ENCODE results near the gene DIPK2B.

The DIPK2B gene

DNA sequence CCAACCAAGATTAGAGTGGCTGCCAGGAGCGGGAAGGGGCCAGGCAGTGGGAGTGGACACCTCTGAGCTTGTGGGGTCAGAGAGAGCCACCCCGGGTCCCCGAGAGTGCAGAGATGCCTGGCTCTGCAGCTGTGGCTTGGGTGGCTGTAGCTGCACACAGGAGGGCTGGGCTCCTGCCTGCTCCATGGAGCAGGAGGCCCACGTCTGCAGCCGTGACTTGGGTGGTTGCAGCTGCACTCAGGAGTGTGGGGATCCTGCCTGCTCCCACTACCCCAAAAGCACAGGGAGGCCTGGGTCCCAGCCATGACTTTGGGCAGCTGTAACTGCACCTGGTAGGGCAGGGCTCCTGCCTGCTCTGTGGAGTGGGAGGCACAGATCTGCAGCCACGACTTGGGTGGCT, 28.7 kb upstream of the DIPK2B start:
- in situ Hi-C loops (cut with HindIII; ENCODE audit: low sequenced_read_pairs): no loop called here
- no peak overlapping the region for H3K4me3 ChIP-seq (ENCODE audit: low read depth, low read length)
- DNase-seq (ENCODE audit: low read depth, low spot score): no peak
- TF ChIP-seq, protein P1, sequence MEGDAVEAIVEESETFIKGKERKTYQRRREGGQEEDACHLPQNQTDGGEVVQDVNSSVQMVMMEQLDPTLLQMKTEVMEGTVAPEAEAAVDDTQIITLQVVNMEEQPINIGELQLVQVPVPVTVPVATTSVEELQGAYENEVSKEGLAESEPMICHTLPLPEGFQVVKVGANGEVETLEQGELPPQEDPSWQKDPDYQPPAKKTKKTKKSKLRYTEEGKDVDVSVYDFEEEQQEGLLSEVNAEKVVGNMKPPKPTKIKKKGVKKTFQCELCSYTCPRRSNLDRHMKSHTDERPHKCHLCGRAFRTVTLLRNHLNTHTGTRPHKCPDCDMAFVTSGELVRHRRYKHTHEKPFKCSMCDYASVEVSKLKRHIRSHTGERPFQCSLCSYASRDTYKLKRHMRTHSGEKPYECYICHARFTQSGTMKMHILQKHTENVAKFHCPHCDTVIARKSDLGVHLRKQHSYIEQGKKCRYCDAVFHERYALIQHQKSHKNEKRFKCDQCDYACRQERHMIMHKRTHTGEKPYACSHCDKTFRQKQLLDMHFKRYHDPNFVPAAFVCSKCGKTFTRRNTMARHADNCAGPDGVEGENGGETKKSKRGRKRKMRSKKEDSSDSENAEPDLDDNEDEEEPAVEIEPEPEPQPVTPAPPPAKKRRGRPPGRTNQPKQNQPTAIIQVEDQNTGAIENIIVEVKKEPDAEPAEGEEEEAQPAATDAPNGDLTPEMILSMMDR (IDR thresholded peaks at IDR 0.05; ENCODE audit: low read depth, low read length): no peak

DNA sequence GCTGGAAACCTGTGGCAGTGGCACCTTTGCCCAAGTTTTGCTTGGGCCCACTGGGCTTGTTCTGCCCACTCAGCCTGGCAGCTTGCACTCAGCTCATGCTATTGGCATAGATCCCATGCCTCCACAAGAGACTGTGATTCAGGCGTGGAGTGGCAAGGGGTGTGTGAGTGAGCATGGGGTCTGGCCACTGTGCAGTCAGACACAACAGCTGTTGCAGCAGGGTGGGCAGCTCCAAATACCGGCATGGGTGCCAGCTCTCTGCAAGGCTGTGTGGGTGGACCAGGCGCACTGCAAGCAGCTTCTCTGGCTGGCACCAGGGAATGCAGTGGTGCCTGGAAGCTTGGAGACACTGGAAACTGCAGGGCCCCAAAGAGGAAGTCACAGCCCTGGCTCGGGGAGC, 27.4 kb upstream of the DIPK2B start:
- TF ChIP-seq, protein P1 (IDR thresholded peaks at IDR 0.05; ENCODE audit: low read depth, low read length): no peak
- in situ Hi-C loops (cut with HindIII; ENCODE audit: low sequenced_read_pairs): no loop called here
- H3K4me3 ChIP-seq (ENCODE audit: low read depth, low read length): no peak overlapping the region
- no peak for DNase-seq (ENCODE audit: low read depth, low spot score)

DNA sequence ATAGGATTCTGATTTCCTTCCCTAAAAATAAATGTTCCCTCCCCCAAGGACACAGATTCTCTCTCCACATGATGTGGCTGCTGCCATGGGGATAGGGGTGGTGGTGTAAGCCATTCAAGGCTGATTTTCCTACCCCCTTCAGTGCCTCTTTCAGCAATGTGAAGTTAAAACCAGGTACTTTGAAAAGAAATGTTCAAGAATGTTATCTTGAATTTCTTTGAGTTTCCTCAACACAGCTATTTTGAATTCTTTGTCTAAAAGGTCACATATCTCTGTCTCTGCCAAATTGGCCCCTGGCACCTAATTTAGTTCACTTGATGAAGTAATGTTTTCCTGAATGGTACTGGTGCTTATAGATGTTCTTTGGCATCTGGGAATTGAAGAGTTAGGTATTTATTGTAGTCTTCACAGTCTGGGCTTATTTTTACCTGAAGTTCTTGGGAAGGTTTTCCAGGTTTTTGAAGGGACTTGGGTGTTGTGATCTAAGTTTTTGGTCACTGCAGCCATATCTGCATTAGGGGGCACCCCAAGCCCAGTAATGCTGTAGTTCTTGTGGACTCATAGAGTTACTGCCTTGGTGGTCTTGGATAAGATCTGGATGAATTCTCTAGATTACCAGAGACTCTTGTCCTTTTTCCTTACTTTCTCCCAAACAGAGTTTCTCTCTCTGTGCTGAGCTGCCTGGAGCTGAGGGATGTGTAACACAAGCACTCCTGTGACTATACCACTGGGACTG, 7.6 kb upstream of the DIPK2B start:
- DNase-seq (ENCODE audit: low read depth, low spot score): no peak
- H3K4me3 ChIP-seq (ENCODE audit: low read depth, low read length): no peak overlapping the region
- in situ Hi-C loops (cut with HindIII; ENCODE audit: low sequenced_read_pairs): no loop called here
- TF ChIP-seq, protein P1 (IDR thresholded peaks at IDR 0.05; ENCODE audit: low read depth, low read length): no peak

DNA sequence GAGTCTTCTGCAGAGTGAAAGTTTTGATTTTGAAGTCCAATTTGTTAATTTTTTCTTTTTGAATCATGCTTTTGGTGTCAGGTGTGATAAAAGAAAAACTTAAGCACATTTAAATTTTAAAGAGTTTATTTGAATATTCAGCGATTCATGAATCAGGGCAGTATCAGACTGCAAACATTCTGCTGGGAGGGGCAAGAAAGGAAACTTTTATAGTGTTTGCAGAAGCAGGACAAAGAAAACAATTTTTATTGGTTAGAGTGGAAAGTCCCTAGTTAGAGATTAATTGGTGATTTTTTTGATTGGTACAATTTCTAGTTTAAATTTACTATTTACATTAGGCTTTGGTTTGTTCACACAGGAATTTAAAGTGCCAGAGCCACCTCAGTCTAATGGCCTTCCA, 1.5 kb upstream of the DIPK2B start:
- DNase-seq (ENCODE audit: low read depth, low spot score): no peak
- TF ChIP-seq, protein P1 (IDR thresholded peaks at IDR 0.05; ENCODE audit: low read depth, low read length): no peak
- in situ Hi-C loops (cut with HindIII; ENCODE audit: low sequenced_read_pairs): no loop called here
- no peak overlapping the region for H3K4me3 ChIP-seq (ENCODE audit: low read depth, low read length)

DNA sequence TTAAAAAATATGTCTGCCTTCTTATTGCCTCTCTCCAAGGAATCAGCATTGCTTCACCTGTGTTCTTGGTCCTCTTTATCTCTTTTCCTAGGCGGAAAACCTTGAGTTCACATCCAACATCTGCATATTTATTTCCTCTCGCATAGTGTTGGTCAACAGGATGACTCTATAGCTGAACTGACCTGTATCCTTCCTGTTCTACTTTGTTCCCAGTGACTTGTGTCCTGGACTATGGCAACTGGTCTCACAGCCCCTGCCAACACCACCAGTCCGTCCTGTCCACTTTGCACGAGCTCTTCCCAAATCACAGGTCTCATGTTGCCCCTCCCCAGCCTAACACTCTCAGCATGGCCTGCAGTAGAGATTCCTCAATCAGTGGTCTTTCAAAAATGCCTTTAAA, 2.0 kb downstream of the DIPK2B start:
- no peak for DNase-seq (ENCODE audit: low read depth, low spot score)
- no peak overlapping the region for H3K4me3 ChIP-seq (ENCODE audit: low read depth, low read length)
- in situ Hi-C loops (cut with HindIII; ENCODE audit: low sequenced_read_pairs): no loop called here
- TF ChIP-seq, protein P1 (IDR thresholded peaks at IDR 0.05; ENCODE audit: low read depth, low read length): no peak

DNA sequence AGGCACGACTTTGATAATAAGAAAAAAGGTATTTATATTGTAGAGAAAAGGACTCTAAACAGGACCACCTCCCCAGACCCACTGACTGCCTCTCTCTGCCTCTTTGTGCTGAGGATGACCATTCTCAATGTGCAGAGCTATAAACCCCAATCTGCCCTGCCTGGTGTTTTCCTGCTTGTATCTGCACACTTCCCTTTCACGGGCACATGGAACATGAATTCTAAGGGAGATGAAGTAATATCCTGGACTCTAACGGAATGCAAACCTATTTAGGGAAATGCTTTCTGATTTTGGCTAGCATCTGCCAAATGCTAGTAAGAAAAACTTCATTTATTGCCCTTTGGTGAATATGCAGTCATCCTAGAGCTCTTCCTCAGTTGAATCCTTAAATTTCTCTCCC, 2.4 kb downstream of the DIPK2B start:
- no peak overlapping the region for H3K4me3 ChIP-seq (ENCODE audit: low read depth, low read length)
- in situ Hi-C loops (cut with HindIII; ENCODE audit: low sequenced_read_pairs): no loop called here

More for the DNA sequence above, 2.4 kb downstream of the DIPK2B start:
- TF ChIP-seq, protein P1 (IDR thresholded peaks at IDR 0.05; ENCODE audit: low read depth, low read length): no peak
- no peak for DNase-seq (ENCODE audit: low read depth, low spot score)

Measured in astrocyte of the spinal cord (primary cell).